Measurements from ENCODE around the gene CACNA1D.

CACNA1D gene

GRCh38 chr3:53712817-53713388 is 218.5 kb downstream of the CACNA1D start:
- no peak overlapping the region for H3K9ac ChIP-seq (ENCODE audit: low read depth, low read length, poor library complexity)
- H3K9me3 ChIP-seq (replicated peaks in 1 of 2; ENCODE audit: control insufficient read depth in 2 of 2, insufficient read depth in 1 of 2, low read depth in 1 of 2, low read length in 2 of 2): no peaks in the 10 kb centered on the region
- no peak overlapping the region for H2BK15ac ChIP-seq (ENCODE audit: low read length)
- no peak overlapping the region for H2BK120ac ChIP-seq (ENCODE audit: low read depth, low read length)
- H3K27ac ChIP-seq (replicated peaks; ENCODE audit: low read length): no peak overlapping the region
- H4K91ac ChIP-seq (ENCODE audit: low read depth, low read length, poor library complexity): no peak overlapping the region
- H3K27me3 ChIP-seq (ENCODE audit: control insufficient read depth in 3 of 3, insufficient read depth in 3 of 3, low read depth in 1 of 3, low read length in 3 of 3): no peaks in the 10 kb centered on the region
- no peak overlapping the region for H3K4me2 ChIP-seq (ENCODE audit: insufficient read depth, low read length, poor library complexity, severe bottlenecking)
- no peaks in the 10 kb centered on the region for H3K36me3 ChIP-seq (replicated peaks in 1 of 2; ENCODE audit: control insufficient read depth in 2 of 2, insufficient read depth in 2 of 2, low read length in 2 of 2)
- H3K14ac ChIP-seq (ENCODE audit: low read length): no peak overlapping the region
- H2AK5ac ChIP-seq (ENCODE audit: low read depth, low read length): no peak overlapping the region
- peak overlapping the region; percentile 31 for H2BK12ac ChIP-seq (ENCODE audit: low read length)
- H3K4ac ChIP-seq (ENCODE audit: low read length): no peak overlapping the region
- no peaks in the 10 kb centered on the region for H3K79me1 ChIP-seq (ENCODE audit: low read depth, low read length)
- H2AFZ ChIP-seq (ENCODE audit: low read length): no peak overlapping the region
- no peak overlapping the region for H4K8ac ChIP-seq (ENCODE audit: low read depth, low read length)
- no peak overlapping the region for H3K23ac ChIP-seq (ENCODE audit: low read depth, low read length, poor library complexity)
- no peak for DNase-seq (ENCODE audit: low spot score)
- no peak overlapping the region for H3K4me3 ChIP-seq (ENCODE audit: low read length in 2 of 2)
- no peak overlapping the region for H3K18ac ChIP-seq (ENCODE audit: low read length)
- no CpG with 5 or more reads among the region's 4 CpGs for WGBS, 2 donors (ENCODE audit: extremely low coverage in 2 of 2, insufficient read length in 2 of 2, insufficient replicate concordance in 1 of 2)
- peaks cover 2 to 3% of the 10 kb centered on the region in 2 donors for H3K4me1 ChIP-seq (ENCODE audit: control insufficient read depth in 2 of 2, insufficient read depth in 1 of 2, low read depth in 1 of 2, low read length in 2 of 2)
- no peak overlapping the region for H2BK5ac ChIP-seq (ENCODE audit: low read length)

DNA sequence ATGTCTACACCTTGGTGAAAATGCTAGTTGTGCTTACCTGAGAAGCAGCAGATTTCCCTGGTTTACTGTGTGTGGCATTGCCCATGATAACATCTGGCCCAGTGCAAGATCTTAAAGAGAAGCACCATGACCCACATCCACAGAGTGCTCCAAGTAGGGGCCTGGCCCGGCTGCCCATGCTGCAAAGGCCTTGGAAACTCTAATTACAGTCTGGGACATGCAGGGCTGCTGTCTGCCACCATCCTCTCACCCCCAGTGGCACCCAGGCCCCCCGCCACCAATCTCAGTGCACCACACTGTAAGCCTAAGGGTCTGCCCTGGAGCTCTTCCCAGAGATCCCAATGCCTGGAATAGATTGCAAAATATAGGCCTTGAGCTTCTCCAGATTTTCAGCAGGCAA is 219.2 kb downstream of the CACNA1D start:
- no peak overlapping the region for H3K4me3 ChIP-seq (ENCODE audit: low read length in 2 of 2)
- no peak overlapping the region for H2AFZ ChIP-seq (ENCODE audit: low read length)
- H3K4me1 ChIP-seq (ENCODE audit: control insufficient read depth in 2 of 2, insufficient read depth in 1 of 2, low read depth in 1 of 2, low read length in 2 of 2): peaks cover 2 to 3% of the 10 kb centered on the region in 2 donors
- H3K27me3 ChIP-seq (ENCODE audit: control insufficient read depth in 3 of 3, insufficient read depth in 3 of 3, low read depth in 1 of 3, low read length in 3 of 3): no peaks in the 10 kb centered on the region
- no peak overlapping the region for H2AK5ac ChIP-seq (ENCODE audit: low read depth, low read length)
- H4K8ac ChIP-seq (ENCODE audit: low read depth, low read length): no peak overlapping the region
- no peaks in the 10 kb centered on the region for H3K79me1 ChIP-seq (ENCODE audit: low read depth, low read length)
- H3K27ac ChIP-seq (replicated peaks; ENCODE audit: low read length): no peak overlapping the region
- no peaks in the 10 kb centered on the region for H3K9me3 ChIP-seq (replicated peaks in 1 of 2; ENCODE audit: control insufficient read depth in 2 of 2, insufficient read depth in 1 of 2, low read depth in 1 of 2, low read length in 2 of 2)
- H2BK15ac ChIP-seq (ENCODE audit: low read length): no peak overlapping the region
- H3K36me3 ChIP-seq (replicated peaks in 1 of 2; ENCODE audit: control insufficient read depth in 2 of 2, insufficient read depth in 2 of 2, low read length in 2 of 2): no peaks in the 10 kb centered on the region
- no peak overlapping the region for H3K23ac ChIP-seq (ENCODE audit: low read depth, low read length, poor library complexity)
- no peak overlapping the region for H3K14ac ChIP-seq (ENCODE audit: low read length)
- H2BK120ac ChIP-seq (ENCODE audit: low read depth, low read length): no peak overlapping the region
- WGBS, 2 donors (ENCODE audit: extremely low coverage in 2 of 2, insufficient read length in 2 of 2, insufficient replicate concordance in 1 of 2): no CpG with 5 or more reads among the region's 2 CpGs
- no peak overlapping the region for H2BK12ac ChIP-seq (ENCODE audit: low read length)
- H3K18ac ChIP-seq (ENCODE audit: low read length): no peak overlapping the region
- no peak overlapping the region for H3K9ac ChIP-seq (ENCODE audit: low read depth, low read length, poor library complexity)
- H3K4ac ChIP-seq (ENCODE audit: low read length): no peak overlapping the region
- H2BK5ac ChIP-seq (ENCODE audit: low read length): peak overlapping the region; percentile 7
- no peak for DNase-seq (ENCODE audit: low spot score)
- H3K4me2 ChIP-seq (ENCODE audit: insufficient read depth, low read length, poor library complexity, severe bottlenecking): no peak overlapping the region
- H4K91ac ChIP-seq (ENCODE audit: low read depth, low read length, poor library complexity): no peak overlapping the region

DNA sequence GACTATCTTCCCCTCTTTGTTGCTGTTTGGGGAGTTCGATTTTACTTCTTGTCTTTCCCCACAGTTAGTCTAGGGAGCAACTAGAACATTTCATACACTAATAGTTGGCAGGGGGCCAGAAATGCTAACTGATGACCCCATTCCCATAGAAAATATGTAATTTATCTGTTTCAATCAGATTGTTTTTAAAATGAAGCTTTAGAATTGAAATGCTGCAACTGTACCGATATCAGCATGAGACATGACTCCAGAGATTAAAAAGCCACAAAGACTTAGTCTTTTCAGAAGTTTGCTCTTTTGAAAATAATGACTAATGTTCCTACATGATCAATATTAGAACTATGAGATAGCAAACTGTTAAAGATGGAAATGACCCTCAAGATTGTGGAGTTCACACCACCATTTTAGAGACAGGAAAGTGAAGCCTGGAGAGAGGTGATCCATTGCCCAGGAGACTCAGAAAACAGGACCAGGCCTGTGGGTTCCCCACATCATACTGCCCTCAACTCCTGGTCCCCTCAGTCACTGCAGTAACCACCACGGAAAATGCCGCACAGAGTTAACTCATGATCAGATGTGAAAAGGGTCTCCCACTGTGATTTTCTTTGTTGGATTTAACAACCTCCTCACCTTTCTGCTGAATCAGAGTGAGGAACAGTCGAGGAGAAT is 221.5 kb downstream of the CACNA1D start:
- no peak overlapping the region for H3K4ac ChIP-seq (ENCODE audit: low read length)
- no peak overlapping the region for H4K91ac ChIP-seq (ENCODE audit: low read depth, low read length, poor library complexity)
- no peaks in the 10 kb centered on the region for H3K79me1 ChIP-seq (ENCODE audit: low read depth, low read length)
- H3K9me3 ChIP-seq (replicated peaks in 1 of 2; ENCODE audit: control insufficient read depth in 2 of 2, insufficient read depth in 1 of 2, low read depth in 1 of 2, low read length in 2 of 2): no peaks in the 10 kb centered on the region
- H3K4me1 ChIP-seq (ENCODE audit: control insufficient read depth in 2 of 2, insufficient read depth in 1 of 2, low read depth in 1 of 2, low read length in 2 of 2): peaks cover 2 to 3% of the 10 kb centered on the region in 2 donors
- no peak overlapping the region for H2BK12ac ChIP-seq (ENCODE audit: low read length)
- no peak overlapping the region for H3K23ac ChIP-seq (ENCODE audit: low read depth, low read length, poor library complexity)
- no peak overlapping the region for H3K27ac ChIP-seq (replicated peaks; ENCODE audit: low read length)
- H2AK5ac ChIP-seq (ENCODE audit: low read depth, low read length): no peak overlapping the region
- H2BK15ac ChIP-seq (ENCODE audit: low read length): no peak overlapping the region
- no peak overlapping the region for H3K9ac ChIP-seq (ENCODE audit: low read depth, low read length, poor library complexity)
- no CpG with 5 or more reads among the region's 5 CpGs for WGBS, 2 donors (ENCODE audit: extremely low coverage in 2 of 2, insufficient read length in 2 of 2, insufficient replicate concordance in 1 of 2)
- H3K4me3 ChIP-seq (ENCODE audit: low read length in 2 of 2): no peak overlapping the region
- no peak overlapping the region for H4K8ac ChIP-seq (ENCODE audit: low read depth, low read length)
- H2BK5ac ChIP-seq (ENCODE audit: low read length): no peak overlapping the region
- H2AFZ ChIP-seq (ENCODE audit: low read length): peak overlapping the region; percentile 38
- no peaks in the 10 kb centered on the region for H3K36me3 ChIP-seq (replicated peaks in 1 of 2; ENCODE audit: control insufficient read depth in 2 of 2, insufficient read depth in 2 of 2, low read length in 2 of 2)
- H3K14ac ChIP-seq (ENCODE audit: low read length): no peak overlapping the region
- DNase-seq (ENCODE audit: low spot score): no peak
- no peak overlapping the region for H2BK120ac ChIP-seq (ENCODE audit: low read depth, low read length)
- no peak overlapping the region for H3K4me2 ChIP-seq (ENCODE audit: insufficient read depth, low read length, poor library complexity, severe bottlenecking)
- peak overlapping the region; percentile 71 for H3K18ac ChIP-seq (ENCODE audit: low read length)
- no peaks in the 10 kb centered on the region for H3K27me3 ChIP-seq (ENCODE audit: control insufficient read depth in 3 of 3, insufficient read depth in 3 of 3, low read depth in 1 of 3, low read length in 3 of 3)

DNA sequence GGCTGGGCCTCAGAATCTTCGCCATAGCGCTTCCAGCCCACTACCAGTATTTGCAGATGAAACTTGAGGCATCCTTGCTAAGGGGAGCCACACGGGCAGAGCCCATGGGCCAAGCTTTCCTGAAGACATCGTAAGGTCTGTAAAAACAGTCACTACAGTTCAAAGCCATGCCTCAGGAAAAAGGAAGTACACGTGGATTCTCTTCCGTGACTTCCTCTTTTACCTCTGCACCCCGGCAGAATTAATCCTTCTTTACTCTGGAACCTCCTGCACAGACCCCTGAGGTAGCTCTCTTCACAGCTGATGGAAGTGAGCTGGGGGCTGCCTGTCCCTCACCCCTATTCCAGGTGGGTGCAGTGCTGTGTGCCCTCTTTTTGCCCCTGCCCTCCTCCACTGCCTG is 222.6 kb downstream of the CACNA1D start:
- Histone ChIP-seq H3K14ac (ENCODE audit: low read length) (no peak overlapping the region), H3K27ac (replicated peaks; ENCODE audit: low read length) (no peak overlapping the region)

More for the DNA sequence above, 222.6 kb downstream of the CACNA1D start:
- Histone ChIP-seq H4K91ac (ENCODE audit: low read depth, low read length, poor library complexity) (no peak overlapping the region), H2BK15ac (ENCODE audit: low read length) (peak overlapping the region; percentile 28), H3K9ac (ENCODE audit: low read depth, low read length, poor library complexity) (no peak overlapping the region), H3K18ac (ENCODE audit: low read length) (peak overlapping the region; percentile 23), H3K23ac (ENCODE audit: low read depth, low read length, poor library complexity) (no peak overlapping the region), H2AK5ac (ENCODE audit: low read depth, low read length) (no peak overlapping the region), H3K79me1 (ENCODE audit: low read depth, low read length) (no peaks in the 10 kb centered on the region), H3K27me3 (ENCODE audit: control insufficient read depth in 3 of 3, insufficient read depth in 3 of 3, low read depth in 1 of 3, low read length in 3 of 3) (no peaks in the 10 kb centered on the region), H2BK12ac (ENCODE audit: low read length) (peak overlapping the region; percentile 36), H3K36me3 (replicated peaks in 1 of 2; ENCODE audit: control insufficient read depth in 2 of 2, insufficient read depth in 2 of 2, low read length in 2 of 2) (no peaks in the 10 kb centered on the region), H2BK120ac (ENCODE audit: low read depth, low read length) (no peak overlapping the region), H3K4me3 (ENCODE audit: low read length in 2 of 2) (no peak overlapping the region), H3K4me1 (ENCODE audit: control insufficient read depth in 2 of 2, insufficient read depth in 1 of 2, low read depth in 1 of 2, low read length in 2 of 2) (peaks cover 2 to 4% of the 10 kb centered on the region in 2 donors), H2BK5ac (ENCODE audit: low read length) (no peak overlapping the region), H3K4me2 (ENCODE audit: insufficient read depth, low read length, poor library complexity, severe bottlenecking) (no peak overlapping the region), H3K4ac (ENCODE audit: low read length) (no peak overlapping the region), H3K9me3 (replicated peaks in 1 of 2; ENCODE audit: control insufficient read depth in 2 of 2, insufficient read depth in 1 of 2, low read depth in 1 of 2, low read length in 2 of 2) (no peaks in the 10 kb centered on the region), H4K8ac (ENCODE audit: low read depth, low read length) (no peak overlapping the region), H2AFZ (ENCODE audit: low read length) (no peak overlapping the region)
- no CpG with 5 or more reads among the region's 7 CpGs for WGBS, 2 donors (ENCODE audit: extremely low coverage in 2 of 2, insufficient read length in 2 of 2, insufficient replicate concordance in 1 of 2)
- DNase-seq (ENCODE audit: low spot score): no peak

All from neuronal stem cell (in vitro differentiated cells).